Suprapubic skin (tissue), 4 donors: Measurements from ENCODE around the gene LRRTM4.

Experiments
- CTCF ChIP-seq, 2 donors: fragments of 200-600 bp in 1 of 2; fragments of 450-650 bp in 1 of 2; sonication (generic) in 1 of 2; IDR thresholded peaks; one replicate each; pipeline ENCODE4 v1.5.1; 2016 to 2019; ENCODE audit warnings: antibody characterized with exemption in 2 of 2, mild to moderate bottlenecking in 1 of 2, moderate library complexity in 1 of 2
- POLR2A ChIP-seq, 2 donors: fragments of 450-650 bp; IDR thresholded peaks; one replicate each; pipeline ENCODE4 v1.6.1; 2017; ENCODE audit warnings: antibody characterized with exemption in 2 of 2, mild to moderate bottlenecking in 2 of 2, moderate library complexity in 2 of 2
- POLR2AphosphoS5 ChIP-seq, 3 donors: sonication (generic); formaldehyde crosslinking; IDR thresholded peaks; one replicate each; pipeline ENCODE4 v1.6.1; 2017; ENCODE audit warnings: antibody characterized with exemption in 3 of 3

GRCh38 chr2:76821731-76822130 lies 700.4 kb downstream of the LRRTM4 start:
- TF ChIP-seq POLR2A (IDR thresholded peaks at IDR 0.05): no peak
- TF ChIP-seq CTCF (IDR thresholded peaks at IDR 0.05): no peak
- no peak for TF ChIP-seq POLR2AphosphoS5 (IDR thresholded peaks at IDR 0.05)
